ENCODE data around the gene IQGAP3.

Gene IQGAP3

DNA sequence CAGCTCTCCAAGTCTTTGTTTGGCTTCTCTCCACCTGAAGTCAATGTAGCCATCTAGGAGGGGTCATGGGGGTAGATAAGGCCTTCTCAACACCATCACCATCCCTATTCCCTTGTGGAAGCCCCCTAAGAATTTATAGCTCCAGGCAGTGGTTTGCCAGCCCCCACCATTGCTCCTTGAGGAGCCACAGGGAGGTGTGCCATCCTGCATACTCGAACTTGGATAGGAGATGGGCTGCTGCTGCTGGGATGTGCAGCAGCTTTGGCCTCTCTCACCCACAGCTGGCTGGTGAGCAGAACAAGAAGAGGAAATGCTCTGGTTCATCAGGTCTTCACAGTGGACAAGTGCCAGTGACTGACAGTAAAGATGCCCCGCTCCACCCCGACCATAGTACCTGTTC, 24.1 kb upstream of the IQGAP3 start:
- H3K36me3 ChIP-seq (ENCODE audit: control insufficient read depth in 5 of 5, insufficient read depth in 5 of 5, low read length in 5 of 5), result peaks cover 14 to 59% (median 45%) of the 10 kb centered on the region in 5 donors

DNA sequence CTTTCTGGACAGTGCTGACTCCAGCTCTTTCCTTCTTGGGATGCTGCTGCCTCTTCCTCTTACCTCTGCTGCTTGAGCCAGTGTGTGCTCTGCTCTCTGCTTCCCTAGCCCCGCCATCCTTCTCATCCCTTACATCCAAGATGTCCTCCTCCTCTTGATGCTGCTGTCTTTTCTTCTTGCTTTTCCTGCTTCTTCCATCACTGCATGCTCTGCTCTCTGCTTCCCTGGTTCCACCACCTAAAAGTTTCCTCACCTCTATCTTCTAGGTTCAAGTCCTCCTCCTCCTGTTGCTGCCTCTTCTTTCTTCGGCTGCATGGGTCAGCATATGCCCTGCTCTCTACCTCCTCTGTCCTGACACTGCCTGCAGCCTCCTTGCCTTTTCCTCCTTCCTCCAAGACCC, 22.7 kb upstream of the IQGAP3 start:
- peaks cover 2 to 17% (median 14%) of the 10 kb centered on the region in 5 donors for H3K4me1 ChIP-seq (ENCODE audit: control insufficient read depth in 5 of 5, insufficient read depth in 5 of 5, low read length in 5 of 5)
- peaks cover 14 to 59% (median 45%) of the 10 kb centered on the region in 5 donors for H3K36me3 ChIP-seq (ENCODE audit: control insufficient read depth in 5 of 5, insufficient read depth in 5 of 5, low read length in 5 of 5)
- H3K9me3 ChIP-seq (ENCODE audit: control insufficient read depth in 5 of 5, low read length in 5 of 5), result no peaks in the 10 kb centered on the region
- no peaks in the 10 kb centered on the region for H3K27me3 ChIP-seq (ENCODE audit: control insufficient read depth in 5 of 5, insufficient read depth in 4 of 5, low read length in 5 of 5)
- no peak overlapping the region for H3K9ac ChIP-seq (ENCODE audit: low read length in 5 of 5)
- H3K27ac ChIP-seq (ENCODE audit: low read depth, low read length), result no peak overlapping the region
- H3K4me3 ChIP-seq (ENCODE audit: low read depth in 1 of 5, low read length in 5 of 5), result no peak overlapping the region

More for the DNA sequence above, 24.1 kb upstream of the IQGAP3 start:
- Histone ChIP-seq H3K9ac (ENCODE audit: low read length in 5 of 5) (no peak overlapping the region), H3K4me1 (ENCODE audit: control insufficient read depth in 5 of 5, insufficient read depth in 5 of 5, low read length in 5 of 5) (peaks cover 0 to 22% (median 19%) of the 10 kb centered on the region in 5 donors), H3K27me3 (ENCODE audit: control insufficient read depth in 5 of 5, insufficient read depth in 4 of 5, low read length in 5 of 5) (no peaks in the 10 kb centered on the region), H3K9me3 (ENCODE audit: control insufficient read depth in 5 of 5, low read length in 5 of 5) (no peaks in the 10 kb centered on the region), H3K4me3 (ENCODE audit: low read depth in 1 of 5, low read length in 5 of 5) (no peak overlapping the region), H3K27ac (ENCODE audit: low read depth, low read length) (no peak overlapping the region)

DNA sequence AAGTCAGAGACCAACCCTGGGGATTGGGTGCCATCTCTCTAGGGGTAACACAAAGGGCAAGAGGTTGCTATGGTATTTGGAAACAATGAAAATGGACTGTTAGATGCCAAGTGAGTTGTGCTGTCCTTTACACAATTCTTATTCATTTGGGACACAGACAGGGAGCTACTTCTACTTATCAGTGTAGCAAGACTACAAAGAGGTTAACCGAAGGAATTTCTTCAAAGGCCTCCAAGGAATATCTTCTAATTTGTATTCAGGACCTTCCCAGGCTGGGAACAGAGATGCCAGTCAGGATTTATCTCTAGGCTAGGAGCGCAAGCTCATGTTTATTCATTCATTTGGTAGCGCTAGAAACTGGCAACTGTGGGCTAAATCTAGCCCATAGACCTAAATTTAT, 21.8 kb upstream of the IQGAP3 start:
- Histone ChIP-seq H3K4me3 (ENCODE audit: low read depth in 1 of 5, low read length in 5 of 5) (no peak overlapping the region), H3K27ac (ENCODE audit: low read depth, low read length) (no peak overlapping the region), H3K27me3 (ENCODE audit: control insufficient read depth in 5 of 5, insufficient read depth in 4 of 5, low read length in 5 of 5) (no peaks in the 10 kb centered on the region), H3K9me3 (ENCODE audit: control insufficient read depth in 5 of 5, low read length in 5 of 5) (no peaks in the 10 kb centered on the region), H3K4me1 (ENCODE audit: control insufficient read depth in 5 of 5, insufficient read depth in 5 of 5, low read length in 5 of 5) (peaks cover 2 to 17% (median 14%) of the 10 kb centered on the region in 5 donors), H3K9ac (ENCODE audit: low read length in 5 of 5) (no peak overlapping the region), H3K36me3 (ENCODE audit: control insufficient read depth in 5 of 5, insufficient read depth in 5 of 5, low read length in 5 of 5) (peaks cover 14 to 59% (median 45%) of the 10 kb centered on the region in 5 donors)

DNA sequence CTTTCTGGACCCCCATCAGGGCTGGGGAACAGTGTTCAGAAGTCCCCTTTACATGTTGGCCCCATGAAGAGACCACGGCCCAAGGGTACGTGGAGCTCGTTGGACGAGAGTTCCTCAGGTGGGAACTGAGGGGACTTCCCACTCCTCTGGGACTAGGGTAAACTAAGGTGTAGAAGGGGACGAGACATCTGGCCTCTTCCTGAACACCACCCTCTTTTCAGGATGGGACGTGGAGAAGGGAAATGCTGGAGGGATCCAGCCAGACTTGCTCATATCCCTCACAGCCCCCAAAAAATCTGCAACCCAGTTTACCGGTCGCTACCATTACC, 21.3 kb upstream of the IQGAP3 start:
- Histone ChIP-seq H3K27ac (ENCODE audit: low read depth, low read length) (no peak overlapping the region), H3K4me1 (ENCODE audit: control insufficient read depth in 5 of 5, insufficient read depth in 5 of 5, low read length in 5 of 5) (peaks cover 2 to 17% (median 14%) of the 10 kb centered on the region in 5 donors), H3K9ac (ENCODE audit: low read length in 5 of 5) (no peak overlapping the region), H3K27me3 (ENCODE audit: control insufficient read depth in 5 of 5, insufficient read depth in 4 of 5, low read length in 5 of 5) (no peaks in the 10 kb centered on the region), H3K36me3 (ENCODE audit: control insufficient read depth in 5 of 5, insufficient read depth in 5 of 5, low read length in 5 of 5) (peaks cover 14 to 57% (median 45%) of the 10 kb centered on the region in 5 donors), H3K9me3 (ENCODE audit: control insufficient read depth in 5 of 5, low read length in 5 of 5) (no peaks in the 10 kb centered on the region), H3K4me3 (ENCODE audit: low read depth in 1 of 5, low read length in 5 of 5) (no peak overlapping the region)

DNA sequence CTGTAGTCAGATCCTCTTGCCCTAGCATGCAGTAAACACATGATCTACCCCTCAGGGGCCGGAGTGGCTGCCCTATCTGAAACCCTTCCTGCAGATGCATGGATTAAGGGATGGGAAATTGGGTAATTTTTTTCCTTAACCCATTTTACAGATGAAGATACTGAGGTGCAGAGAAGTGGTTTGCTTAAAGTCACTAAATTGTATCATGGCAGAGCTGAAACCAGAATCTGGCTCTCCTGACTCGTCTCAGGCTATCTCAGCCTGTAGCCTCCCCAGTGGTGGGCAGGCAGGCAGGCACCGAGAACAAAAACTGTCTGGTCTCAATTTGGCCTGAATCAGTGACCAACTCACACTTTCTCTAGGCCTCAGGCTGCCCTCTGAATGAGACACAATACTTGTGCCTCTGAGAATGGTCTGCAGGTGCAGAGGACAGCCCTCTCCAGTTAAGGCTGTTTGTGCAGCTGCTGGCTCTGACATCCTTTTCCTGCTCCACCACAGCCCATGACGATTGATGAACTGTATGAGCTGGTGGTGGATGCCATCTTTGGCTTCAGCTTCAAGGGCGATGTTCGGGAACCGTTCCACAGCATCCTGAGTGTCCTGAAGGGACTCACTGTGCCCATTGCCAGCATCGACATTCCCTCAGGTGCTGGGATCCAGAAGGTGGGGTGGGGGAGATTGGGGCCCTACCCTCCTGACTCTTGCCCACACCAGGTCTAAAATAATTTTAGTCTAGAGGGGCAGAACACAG, 20.7 kb upstream of the IQGAP3 start:
- Histone ChIP-seq H3K27ac (ENCODE audit: low read depth, low read length) (no peak overlapping the region), H3K4me1 (ENCODE audit: control insufficient read depth in 5 of 5, insufficient read depth in 5 of 5, low read length in 5 of 5) (peaks cover 2 to 17% (median 14%) of the 10 kb centered on the region in 5 donors), H3K27me3 (ENCODE audit: control insufficient read depth in 5 of 5, insufficient read depth in 4 of 5, low read length in 5 of 5) (no peaks in the 10 kb centered on the region), H3K4me3 (ENCODE audit: low read depth in 1 of 5, low read length in 5 of 5) (no peak overlapping the region), H3K9me3 (ENCODE audit: control insufficient read depth in 5 of 5, low read length in 5 of 5) (no peaks in the 10 kb centered on the region), H3K36me3 (ENCODE audit: control insufficient read depth in 5 of 5, insufficient read depth in 5 of 5, low read length in 5 of 5) (peaks cover 14 to 52% (median 42%) of the 10 kb centered on the region in 5 donors), H3K9ac (ENCODE audit: low read length in 5 of 5) (no peak overlapping the region)

DNA sequence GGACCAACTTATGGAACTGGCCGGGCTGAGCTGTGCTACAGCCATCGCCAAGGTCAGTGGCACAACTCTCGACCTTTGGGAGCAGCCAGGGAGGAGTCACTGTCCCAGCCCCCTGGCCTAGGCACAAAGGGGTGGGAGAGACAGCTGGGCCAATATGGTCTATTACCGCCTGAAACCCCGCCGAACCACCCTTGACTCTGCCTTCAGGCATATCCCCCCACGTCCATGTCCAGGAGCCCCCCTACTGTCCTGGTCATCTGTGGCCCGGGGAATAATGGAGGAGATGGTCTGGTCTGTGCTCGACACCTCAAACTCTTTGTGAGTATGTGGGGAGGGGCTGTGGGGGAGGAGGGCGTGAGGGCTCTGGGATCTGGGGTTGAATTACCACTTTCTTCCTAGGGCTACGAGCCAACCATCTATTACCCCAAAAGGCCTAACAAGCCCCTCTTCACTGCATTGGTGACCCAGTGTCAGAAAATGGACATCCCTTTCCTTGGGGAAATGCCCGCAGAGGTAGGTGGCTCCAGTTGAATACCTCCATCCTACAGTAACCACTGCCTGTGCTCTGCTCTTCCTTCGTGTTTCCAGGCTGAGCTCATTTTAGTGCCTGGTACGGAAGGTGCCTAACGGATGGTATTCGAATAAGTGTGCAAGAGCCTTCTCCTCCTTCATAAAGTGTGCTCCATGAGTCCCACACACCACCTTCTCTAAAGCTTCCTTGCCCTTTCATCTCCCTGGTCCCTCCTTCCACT, 20.0 kb upstream of the IQGAP3 start:
- Histone ChIP-seq H3K27ac (ENCODE audit: low read depth, low read length) (no peak overlapping the region), H3K9me3 (ENCODE audit: control insufficient read depth in 5 of 5, low read length in 5 of 5) (no peaks in the 10 kb centered on the region), H3K4me3 (ENCODE audit: low read depth in 1 of 5, low read length in 5 of 5) (peak overlapping the region; percentile 64 to 94 (median 83)), H3K36me3 (ENCODE audit: control insufficient read depth in 5 of 5, insufficient read depth in 5 of 5, low read length in 5 of 5) (peaks cover 12 to 44% (median 39%) of the 10 kb centered on the region in 5 donors), H3K9ac (ENCODE audit: low read length in 5 of 5) (peak overlapping the region; percentile 70 to 96 (median 92)), H3K27me3 (ENCODE audit: control insufficient read depth in 5 of 5, insufficient read depth in 4 of 5, low read length in 5 of 5) (no peaks in the 10 kb centered on the region), H3K4me1 (ENCODE audit: control insufficient read depth in 5 of 5, insufficient read depth in 5 of 5, low read length in 5 of 5) (peaks cover 2 to 17% (median 14%) of the 10 kb centered on the region in 5 donors)

DNA sequence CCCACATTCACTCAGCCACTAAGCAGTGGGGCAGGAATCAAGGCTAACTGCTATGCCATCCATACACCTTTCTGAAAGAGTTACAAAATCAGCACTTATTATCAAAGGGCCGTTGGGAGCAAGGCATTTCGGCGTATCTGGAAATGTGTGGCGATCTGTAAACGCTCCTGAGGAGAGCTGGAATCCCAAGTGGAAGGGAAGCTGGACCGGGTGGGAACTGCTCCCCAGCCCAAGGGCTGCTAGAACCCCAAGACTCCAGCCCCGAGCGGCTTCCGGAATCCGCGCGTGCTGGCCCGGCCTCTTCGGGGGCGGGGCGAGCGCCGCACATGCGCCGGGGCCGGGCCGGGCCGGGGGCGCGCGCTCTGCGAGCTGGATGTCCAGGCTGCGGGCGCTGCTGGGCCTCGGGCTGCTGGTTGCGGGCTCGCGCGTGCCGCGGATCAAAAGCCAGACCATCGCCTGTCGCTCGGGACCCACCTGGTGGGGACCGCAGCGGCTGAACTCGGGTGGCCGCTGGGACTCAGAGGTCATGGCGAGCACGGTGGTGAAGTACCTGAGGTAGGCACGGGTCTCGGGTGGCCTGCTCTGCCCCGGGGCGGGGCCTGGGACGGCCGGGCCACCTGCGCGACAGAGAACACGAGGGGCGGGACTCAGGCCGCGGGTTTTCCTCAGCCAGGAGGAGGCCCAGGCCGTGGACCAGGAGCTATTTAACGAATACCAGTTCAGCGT, 19.2 kb upstream of the IQGAP3 start, which contains the start of gene NAXE:
Gene NAXE (plus strand): TSS at position 345 of the 726 bp plus-strand sequence. CDS start 29 bp downstream, at position 374.
- Histone ChIP-seq H3K9ac (ENCODE audit: low read length in 5 of 5) (peak within 1 kb of the TSS; percentile 70 to 96 (median 92)), H3K27me3 (ENCODE audit: control insufficient read depth in 5 of 5, insufficient read depth in 4 of 5, low read length in 5 of 5) (no peaks in the 10 kb centered on the region), H3K4me1 (ENCODE audit: control insufficient read depth in 5 of 5, insufficient read depth in 5 of 5, low read length in 5 of 5) (peaks cover 2 to 17% (median 14%) of the 10 kb centered on the region in 5 donors), H3K4me3 (ENCODE audit: low read depth in 1 of 5, low read length in 5 of 5) (peak within 1 kb of the TSS; percentile 64 to 94 (median 83)), H3K9me3 (ENCODE audit: control insufficient read depth in 5 of 5, low read length in 5 of 5) (no peaks in the 10 kb centered on the region), H3K36me3 (ENCODE audit: control insufficient read depth in 5 of 5, insufficient read depth in 5 of 5, low read length in 5 of 5) (peaks cover 5 to 37% (median 31%) of the 10 kb centered on the region in 5 donors), H3K27ac (ENCODE audit: low read depth, low read length) (peak within 1 kb of the TSS; percentile 61)

DNA sequence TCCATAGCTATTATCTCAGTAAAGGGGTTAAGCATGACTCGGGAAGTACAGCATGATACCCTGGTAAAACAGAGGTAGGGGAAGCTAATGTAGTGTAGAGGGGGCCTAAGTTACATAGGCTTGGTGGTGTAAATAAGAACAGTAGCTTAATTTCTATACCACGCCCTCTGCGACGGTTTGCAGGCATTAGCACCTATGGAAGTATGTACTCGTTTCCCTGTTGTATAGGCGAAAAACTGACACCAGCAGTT, 18.7 kb upstream of the IQGAP3 start:
- peak overlapping the region; percentile 64 to 94 (median 79) for H3K4me3 ChIP-seq (ENCODE audit: low read depth in 1 of 5, low read length in 5 of 5)
- H3K9me3 ChIP-seq (ENCODE audit: control insufficient read depth in 5 of 5, low read length in 5 of 5), result no peaks in the 10 kb centered on the region
- H3K27me3 ChIP-seq (ENCODE audit: control insufficient read depth in 5 of 5, insufficient read depth in 4 of 5, low read length in 5 of 5), result no peaks in the 10 kb centered on the region
- peak overlapping the region; percentile 61 for H3K27ac ChIP-seq (ENCODE audit: low read depth, low read length)
- peaks cover 2 to 17% (median 14%) of the 10 kb centered on the region in 5 donors for H3K4me1 ChIP-seq (ENCODE audit: control insufficient read depth in 5 of 5, insufficient read depth in 5 of 5, low read length in 5 of 5)
- H3K36me3 ChIP-seq (ENCODE audit: control insufficient read depth in 5 of 5, insufficient read depth in 5 of 5, low read length in 5 of 5), result peaks cover 5 to 32% (median 26%) of the 10 kb centered on the region in 5 donors
- H3K9ac ChIP-seq (ENCODE audit: low read length in 5 of 5), result peak overlapping the region; percentile 16 to 92 (median 70)

DNA sequence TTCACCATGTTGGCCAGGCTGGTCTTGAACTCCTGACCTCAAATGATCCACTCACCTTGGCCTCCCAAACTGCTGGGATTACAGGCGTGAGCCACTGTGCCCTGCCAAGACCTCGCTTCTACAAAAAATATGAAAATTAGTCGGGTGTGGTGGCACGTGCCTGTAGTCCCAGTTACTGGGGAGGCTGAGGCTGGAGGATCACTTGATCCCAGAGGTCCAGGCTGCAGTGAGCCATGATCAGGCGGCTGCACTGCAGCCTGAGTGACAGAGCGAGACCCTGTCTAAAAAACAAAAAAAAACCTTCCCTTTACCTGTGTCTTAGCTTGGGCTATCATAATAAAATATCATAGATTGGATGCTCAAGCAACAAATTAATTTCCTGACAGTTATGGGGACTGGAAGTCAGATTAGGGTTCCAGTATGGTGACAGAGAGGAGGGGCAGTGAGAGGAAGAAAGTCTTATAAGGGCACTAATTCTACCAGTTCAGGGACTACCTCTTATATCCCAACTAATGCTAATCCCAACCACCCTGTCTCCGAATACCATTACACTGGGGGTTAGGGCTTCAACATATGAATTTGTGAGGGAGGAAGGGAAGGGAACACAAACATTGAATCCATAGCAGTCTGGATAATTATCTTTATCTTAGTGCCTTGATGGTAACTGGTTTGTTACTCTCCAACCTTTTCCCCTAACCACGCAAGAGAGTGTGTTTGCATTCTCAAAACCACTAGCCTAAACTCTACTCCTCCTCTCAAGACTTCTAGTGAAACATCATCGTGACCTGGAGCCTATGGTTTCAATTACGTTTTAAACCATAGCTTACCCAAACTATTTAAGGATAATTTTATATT, 18.2 kb upstream of the IQGAP3 start:
- peak overlapping the region in 4 of 5 donors; percentile 16 to 92 (median 74) for H3K9ac ChIP-seq (ENCODE audit: low read length in 5 of 5)
- H3K36me3 ChIP-seq (ENCODE audit: control insufficient read depth in 5 of 5, insufficient read depth in 5 of 5, low read length in 5 of 5), result peaks cover 5 to 26% (median 21%) of the 10 kb centered on the region in 5 donors
- H3K4me3 ChIP-seq (ENCODE audit: low read depth in 1 of 5, low read length in 5 of 5), result peak overlapping the region in 3 of 5 donors; percentile 64 to 83 (median 70)

More for the DNA sequence above, 18.2 kb upstream of the IQGAP3 start:
- H3K27me3 ChIP-seq (ENCODE audit: control insufficient read depth in 5 of 5, insufficient read depth in 4 of 5, low read length in 5 of 5), result no peaks in the 10 kb centered on the region
- no peak overlapping the region for H3K27ac ChIP-seq (ENCODE audit: low read depth, low read length)
- no peaks in the 10 kb centered on the region for H3K9me3 ChIP-seq (ENCODE audit: control insufficient read depth in 5 of 5, low read length in 5 of 5)
- peaks cover 2 to 17% (median 14%) of the 10 kb centered on the region in 5 donors for H3K4me1 ChIP-seq (ENCODE audit: control insufficient read depth in 5 of 5, insufficient read depth in 5 of 5, low read length in 5 of 5)
